DMS79 (cell line): ENCODE data around the gene HSPA4L.

Source experiments
- DNase-seq: peaks from one replicate; lab custom pipeline; 2025; lab: John Stamatoyannopoulos, UW

HSPA4L gene

DNA sequence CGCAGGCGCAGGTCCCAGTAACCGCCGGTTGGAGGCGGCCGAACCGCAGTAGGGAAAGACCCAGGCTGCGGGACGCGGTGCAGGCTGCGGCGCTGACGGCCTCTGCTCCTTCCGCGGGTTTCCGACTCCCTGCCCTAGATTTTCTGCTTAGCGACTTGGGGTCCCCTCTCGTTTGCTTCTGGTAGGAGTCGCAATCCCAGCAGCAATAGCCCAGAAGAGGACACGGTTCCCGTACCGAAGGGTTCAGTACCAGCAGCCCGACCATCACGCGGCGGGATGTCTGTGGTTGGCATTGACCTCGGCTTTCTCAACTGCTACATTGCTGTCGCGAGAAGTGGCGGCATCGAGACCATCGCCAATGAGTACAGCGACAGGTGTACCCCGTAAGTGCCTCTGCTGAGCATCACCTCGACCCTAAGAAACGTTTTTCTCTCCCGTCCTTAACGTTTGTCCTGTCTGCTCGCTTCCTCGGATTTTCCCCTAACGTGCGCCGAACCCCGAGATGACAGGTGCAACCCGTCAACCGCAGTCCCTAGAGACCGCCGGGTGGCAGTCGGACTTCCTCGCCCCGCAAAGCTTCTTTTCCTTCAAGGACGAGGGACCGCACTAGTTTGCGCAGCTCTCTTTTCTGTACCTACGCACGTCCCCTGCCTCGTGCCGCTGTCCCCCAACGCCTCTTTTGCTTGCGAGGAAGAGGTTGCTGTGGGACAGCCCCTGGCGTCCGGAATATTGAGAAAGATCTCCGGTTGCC lies at the start of gene HSPA4L:
Gene HSPA4L (plus strand): TSS at position 48 of the 751 bp plus-strand sequence. CDS start 229 bp downstream, at position 277.
- DNase-seq, result peak; percentile 11

DNA sequence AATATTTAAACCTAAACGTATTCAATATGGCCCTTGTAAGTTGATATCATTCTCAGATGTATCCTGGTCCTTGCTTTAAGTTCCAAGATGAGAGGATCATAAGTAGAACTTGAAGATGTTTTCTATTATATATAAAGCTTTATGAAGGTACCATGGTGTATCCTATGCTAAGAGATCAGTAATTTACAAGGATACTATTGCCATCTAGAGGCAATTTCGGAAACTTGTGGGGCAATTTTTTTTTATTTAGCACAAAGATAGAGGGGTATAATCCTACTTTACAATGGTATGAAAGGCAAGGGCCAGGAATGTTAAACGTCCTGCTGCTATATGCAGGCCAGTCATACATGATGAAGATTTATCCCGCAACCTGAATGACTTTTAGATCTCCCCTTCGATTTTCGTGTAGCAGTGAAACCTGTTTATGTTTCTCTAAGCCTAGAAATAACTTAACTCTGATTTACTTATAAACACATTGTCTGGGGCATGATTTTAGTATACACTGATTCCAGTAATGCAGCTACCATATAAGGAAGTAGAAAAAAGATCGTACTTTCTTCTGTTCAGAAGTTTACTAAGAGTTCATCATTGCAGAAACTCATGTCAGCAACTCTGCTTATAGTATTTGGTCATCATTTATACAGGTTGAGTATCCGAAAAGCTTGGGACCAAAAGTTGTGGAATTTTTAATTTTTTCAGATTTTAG lies 49.3 kb upstream of the HSPA4L start:
- no peak for DNase-seq

GRCh38 chr4:127734976-127735375 lies 47.1 kb upstream of the HSPA4L start:
- no peak for DNase-seq

- no peak for DNase-seq
These were observed 44.8 kb upstream of the HSPA4L start for GRCh38 chr4:127737295-127737694.

- no peak for DNase-seq
These were observed 40.9 kb upstream of the HSPA4L start for GRCh38 chr4:127741247-127741646.

DNA sequence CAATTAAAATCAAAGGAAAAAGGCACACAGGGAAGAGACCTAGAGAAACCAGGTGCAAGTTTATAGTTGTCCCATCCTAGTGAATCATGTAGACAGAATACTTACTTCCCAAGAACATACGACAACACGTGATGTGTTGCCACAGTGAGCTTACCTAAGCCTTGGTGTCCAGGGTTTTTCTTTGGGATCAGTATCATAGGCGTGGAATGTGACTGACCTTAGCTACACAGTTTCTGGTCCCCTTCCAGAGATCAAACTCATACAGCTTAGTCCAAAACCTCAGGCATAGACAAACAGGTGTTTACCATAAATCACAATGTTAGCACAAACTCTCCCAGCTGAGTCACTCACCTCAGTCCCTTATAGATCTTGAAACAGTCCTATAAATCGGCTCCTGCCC lies 34.2 kb upstream of the HSPA4L start:
- DNase-seq, result no peak

GRCh38 chr4:127748957-127749356 lies 33.2 kb upstream of the HSPA4L start:
- DNase-seq, result no peak

DNA sequence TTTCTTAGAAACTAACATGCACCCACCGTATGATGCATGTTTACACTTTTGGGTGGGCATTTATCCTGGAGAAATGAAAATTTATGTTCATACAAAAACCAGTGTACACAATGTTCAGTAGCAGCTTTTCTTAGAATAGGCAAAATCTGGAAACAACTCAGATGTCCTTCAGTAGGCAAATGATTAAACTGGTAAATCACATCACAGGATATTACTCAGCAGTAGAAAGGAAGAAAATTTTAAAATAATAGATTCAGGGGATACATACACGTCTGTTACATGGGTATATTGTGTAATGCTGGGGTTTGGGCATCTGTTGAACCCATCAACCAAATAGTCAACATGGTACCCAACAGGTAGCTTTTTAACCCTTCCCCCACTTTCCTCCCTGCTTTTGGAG lies 25.2 kb upstream of the HSPA4L start:
- no peak for DNase-seq

- no peak for DNase-seq
These were observed 22.8 kb upstream of the HSPA4L start for GRCh38 chr4:127759228-127759820.

DNA sequence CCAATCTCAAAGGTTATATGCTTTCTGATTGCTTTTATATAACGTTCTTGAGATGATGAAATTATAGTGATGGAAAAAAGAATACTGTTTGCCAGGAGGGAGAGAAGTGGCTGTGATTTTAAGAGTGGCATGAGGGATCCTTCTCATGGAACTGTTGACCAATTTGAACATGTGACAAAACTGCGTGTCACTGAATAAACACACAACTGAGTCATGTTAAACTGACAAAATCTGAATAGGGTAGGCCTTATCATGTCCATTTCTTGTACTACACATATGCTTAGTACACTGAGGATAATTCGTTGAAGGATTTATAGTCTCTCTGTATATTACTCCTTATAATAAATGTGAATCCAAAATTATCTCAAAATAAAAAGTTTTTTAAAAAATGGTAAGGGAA lies 22.2 kb upstream of the HSPA4L start:
- no peak for DNase-seq

DNA sequence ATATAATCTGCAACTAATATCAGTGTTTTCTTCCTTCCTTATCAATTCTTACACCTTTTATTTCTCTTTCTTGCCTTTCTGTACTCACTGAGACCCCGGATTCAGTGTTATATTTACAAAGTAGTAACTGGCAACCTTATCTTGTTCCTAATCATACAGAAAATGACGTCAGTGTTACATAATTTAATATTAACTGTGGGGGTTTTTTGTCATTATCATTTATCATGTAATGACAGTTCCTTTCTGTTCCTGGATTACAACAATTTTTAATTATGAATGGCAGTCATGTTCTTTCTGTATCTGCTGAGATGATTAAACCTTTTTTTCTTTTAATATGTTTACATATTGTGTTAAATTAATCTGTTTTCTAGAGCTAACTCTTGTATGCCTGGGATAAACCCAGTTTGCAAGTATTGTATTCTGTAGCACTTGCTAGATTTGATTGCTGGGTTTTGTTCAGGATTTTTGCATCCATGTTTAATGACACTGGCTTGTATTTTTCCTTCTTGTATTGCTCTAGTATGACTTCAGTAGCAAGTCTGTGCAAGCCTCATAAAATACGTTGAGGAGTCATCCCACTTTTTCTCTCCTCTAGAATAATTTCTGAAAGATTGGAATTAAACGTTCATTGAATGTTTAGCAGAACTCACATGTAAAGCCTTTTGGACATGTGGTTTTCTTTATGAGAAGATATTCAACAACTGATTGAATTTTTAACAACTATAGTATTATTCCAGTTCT lies 10.4 kb upstream of the HSPA4L start:
- no peak for DNase-seq

DNA sequence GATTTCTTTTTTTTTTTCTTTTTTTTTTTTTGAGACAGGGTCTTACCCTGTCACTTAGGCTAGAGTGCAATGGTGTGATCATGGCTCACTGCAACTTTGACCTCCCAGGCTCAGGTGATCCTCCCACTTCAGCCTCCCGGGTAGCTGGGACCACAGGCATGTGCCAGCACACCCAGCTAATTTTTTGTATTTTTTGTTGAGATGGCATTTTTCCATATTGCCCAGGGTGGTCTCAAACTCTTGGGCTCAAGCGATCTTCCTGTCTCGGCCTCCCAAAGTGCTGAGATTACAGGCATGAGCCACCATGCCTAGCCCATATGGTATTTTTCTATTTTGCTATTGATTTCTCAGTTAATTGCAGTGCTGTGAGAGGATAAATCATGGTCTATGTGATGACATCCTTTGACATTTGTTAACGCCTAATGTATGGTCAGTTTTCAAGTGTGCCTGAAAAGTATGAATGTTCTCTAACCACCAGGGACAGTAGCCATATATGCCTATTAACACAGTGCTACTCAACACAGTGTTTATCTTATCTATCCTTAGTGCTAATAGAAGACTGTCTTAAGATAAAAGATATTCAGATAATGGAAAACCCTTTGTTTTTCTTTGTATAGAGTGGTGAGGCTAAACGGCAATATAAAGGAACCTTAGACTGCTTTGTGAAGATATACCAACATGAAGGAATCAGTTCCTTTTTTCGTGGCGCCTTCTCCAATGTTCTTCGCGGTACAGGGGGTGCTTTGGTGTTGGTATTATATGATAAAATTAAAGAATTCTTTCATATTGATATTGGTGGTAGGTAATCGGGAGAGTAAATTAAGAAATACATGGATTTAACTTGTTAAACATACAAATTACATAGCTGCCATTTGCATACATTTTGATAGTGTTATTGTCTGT lies 9.1 kb upstream of the HSPA4L start:
- DNase-seq, result no peak

DNA sequence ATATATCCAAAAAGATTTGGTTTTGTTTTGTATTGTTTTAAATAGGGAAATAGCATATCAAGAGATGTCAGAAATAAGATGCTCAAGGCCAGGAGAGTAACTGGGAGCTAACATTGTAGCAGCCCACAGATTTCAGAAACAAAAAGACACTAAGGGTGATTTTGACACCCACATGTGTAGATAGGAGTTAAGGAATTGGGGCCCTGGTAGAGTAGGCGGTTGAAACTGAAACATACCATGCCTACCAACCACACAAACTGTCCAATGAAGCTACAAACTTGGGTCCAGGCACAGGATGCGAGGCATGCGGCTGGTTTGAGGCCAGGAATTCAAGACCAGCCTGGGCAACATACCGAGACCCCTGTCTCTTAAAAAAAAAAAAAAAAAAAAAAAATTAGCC lies 6.3 kb upstream of the HSPA4L start:
- DNase-seq, result no peak

DNA sequence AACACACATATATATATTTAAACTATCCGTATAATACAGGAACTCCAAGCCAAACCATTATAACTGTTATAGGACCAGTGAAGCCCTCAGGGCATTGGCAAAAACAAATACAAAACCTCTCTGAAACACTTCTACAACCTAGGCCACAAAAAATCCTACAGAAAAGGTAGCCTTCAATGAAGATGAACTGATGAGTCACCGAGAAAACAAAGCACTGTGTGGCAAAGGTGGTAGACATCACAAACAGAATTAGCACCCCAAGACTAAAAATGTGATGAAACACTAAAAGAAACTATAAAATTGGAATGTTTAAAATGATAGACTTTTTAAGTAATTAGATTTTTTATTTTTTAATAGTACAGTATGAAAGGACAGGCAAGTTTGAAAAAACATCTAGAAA lies 5.5 kb upstream of the HSPA4L start:
- no peak for DNase-seq

DNA sequence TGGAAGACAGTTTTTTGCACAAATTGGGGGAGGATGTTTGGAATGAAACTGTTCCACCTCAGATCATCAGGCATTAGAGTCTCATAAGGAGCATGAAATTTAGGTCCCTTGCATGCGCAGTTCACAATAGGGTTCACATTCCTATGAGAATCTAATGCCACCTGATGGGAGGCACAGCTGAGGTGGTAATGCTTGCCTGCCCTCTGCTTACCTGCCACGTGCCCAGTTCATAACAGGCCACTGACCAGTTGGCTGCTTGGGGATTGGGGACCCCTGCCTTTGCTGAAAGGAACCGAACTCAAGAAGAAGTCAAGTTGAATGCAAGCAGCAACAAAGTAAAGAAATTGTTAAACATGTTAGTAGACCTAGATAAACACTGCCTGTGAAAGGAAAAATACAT lies 4.6 kb upstream of the HSPA4L start:
- no peak for DNase-seq

DNA sequence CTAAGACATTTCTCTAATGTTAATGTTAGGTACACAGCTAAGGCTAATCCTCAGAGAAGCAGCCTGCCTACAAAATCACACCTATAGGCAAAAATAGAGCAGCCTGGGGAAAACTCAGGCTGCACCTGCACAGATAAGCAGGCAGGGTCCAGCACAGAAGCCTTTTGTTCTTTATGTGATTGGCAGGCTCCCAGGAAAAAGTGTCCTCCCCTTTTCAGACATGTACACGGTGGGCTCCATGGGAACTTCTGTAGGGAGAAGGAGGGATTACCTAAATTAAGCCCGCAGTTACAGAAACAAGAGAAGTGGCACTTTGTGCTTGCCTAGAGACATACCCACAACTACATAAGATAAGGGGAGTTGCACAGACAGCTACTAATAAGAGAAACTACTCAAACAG lies 4.0 kb upstream of the HSPA4L start:
- no peak for DNase-seq

GRCh38 chr4:127780598-127780997 lies 1.5 kb upstream of the HSPA4L start:
- DNase-seq, result no peak

DNA sequence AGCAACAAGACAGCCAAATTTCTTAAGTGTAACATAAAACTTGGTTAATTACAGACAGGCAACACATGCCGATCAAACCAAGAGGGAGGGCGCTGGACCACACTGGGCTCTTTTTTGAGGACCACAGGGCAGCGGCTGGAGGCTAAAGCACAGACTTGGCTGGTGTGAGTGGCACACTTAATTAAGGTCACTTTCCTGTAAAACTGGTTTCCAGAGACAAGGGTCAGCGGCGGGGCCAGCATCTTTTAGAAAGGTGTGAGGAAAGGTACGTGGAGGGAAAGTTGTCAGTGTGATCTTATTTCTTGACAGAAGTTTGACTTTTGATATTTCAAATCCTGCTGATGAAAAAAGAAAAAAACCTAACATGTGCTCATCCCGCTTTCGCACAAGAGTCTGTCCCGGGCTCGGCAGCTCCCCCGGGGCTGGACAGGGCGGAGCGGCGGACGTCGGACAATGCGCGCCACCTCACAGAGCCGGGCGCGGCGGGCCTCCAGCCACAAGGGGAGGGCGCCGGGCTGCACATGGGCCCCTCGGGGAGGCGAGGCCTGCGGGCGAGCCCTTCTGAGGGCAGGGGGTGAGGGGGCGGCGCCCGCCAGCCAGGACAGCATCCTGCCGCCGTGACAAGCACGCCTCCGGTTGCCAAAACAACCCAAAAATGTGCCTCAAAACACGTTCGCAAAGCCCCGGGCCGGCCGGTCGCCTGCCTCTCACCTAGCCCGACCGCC lies 660 bp upstream of the HSPA4L start:
- DNase-seq, result no peak

- DNase-seq, result peak; percentile 18
These were observed 172 bp upstream of the HSPA4L start for GRCh38 chr4:127782025-127782274.

- peak; percentile 48 for DNase-seq
These were observed 1.1 kb downstream of the HSPA4L start for GRCh38 chr4:127783026-127783769.
